ENCODE measurements around the gene PYGL. TPM values are rescaled to one million over a fixed set of nuclear protein-coding genes. Genes with fewer than 3 reads are reported as not detected.
"Not testable (repeated sequence)": the region's sequence is repeated elsewhere in the genome, so short reads cannot be mapped to it uniquely, and the experiment has no call there.

Gene PYGL
- total RNA-seq, 1 experiment from 2014 or later: 23.0 TPM

- ATAC-seq: no peak
- no peaks in the 10 kb centered on the region for H3K9me3 ChIP-seq (ENCODE audit: control insufficient read depth, insufficient read depth, low read depth, low read length)
- no peak overlapping the region for H3K27ac ChIP-seq (ENCODE audit: low read length)
- intact Hi-C loops (cut with micrococcal nuclease; ENCODE audit: unreplicated experiment): loop anchor here (10.0 kb wide), 2 partner anchors 138 to 258 kb away; partner anchors contain the start of gene TRIM9
- ChIA-PET CTCF (no interaction called here), POLR2A (no interaction called here)
- TF ChIP-seq CTCF (IDR thresholded peaks at IDR 0.05) (no peak), REST (IDR thresholded peaks at IDR 0.05; ENCODE audit: insufficient read depth in 1 of 2, low read depth in 2 of 2, low read length in 1 of 2) (no peak), SIN3A (IDR thresholded peaks at IDR 0.05; ENCODE audit: borderline replicate concordance, insufficient read depth, low read depth, low read length) (no peak), POLR2AphosphoS5 (IDR thresholded peaks at IDR 0.05; ENCODE audit: low read depth, low read length) (no peak), TCF7L2 (IDR thresholded peaks at IDR 0.05; ENCODE audit: low read depth, low read length) (no peak)
- H3K27me3 ChIP-seq (ENCODE audit: control insufficient read depth, insufficient read depth, low read length): no peaks in the 10 kb centered on the region
- no peaks in the 10 kb centered on the region for H3K36me3 ChIP-seq (ENCODE audit: control insufficient read depth, insufficient read depth, low read length)
- in situ Hi-C loops (cut with HindIII; ENCODE audit: low pct_unique_long_range_greater_than_20kb, low sequenced_read_pairs): no loop called here
- BruUV-seq (replicated peaks): no TSS peak
- no peaks in the 10 kb centered on the region for H3K4me1 ChIP-seq (ENCODE audit: control insufficient read depth, insufficient read depth, low read length)
- DNase-seq (ENCODE audit: low read depth, low spot score): no peak
- H3K4me3 ChIP-seq (ENCODE audit: low read depth in 2 of 2, low read length in 2 of 2): no peak overlapping the region
Measured at GRCh38 chr14:50957296-50957695, 13.0 kb upstream of the PYGL start.

- H3K27me3 ChIP-seq (ENCODE audit: control insufficient read depth, insufficient read depth, low read length); H3K27ac ChIP-seq (ENCODE audit: low read length); H3K4me1 ChIP-seq (ENCODE audit: control insufficient read depth, insufficient read depth, low read length); in situ Hi-C loops (cut with HindIII; ENCODE audit: low pct_unique_long_range_greater_than_20kb, low sequenced_read_pairs); H3K9me3 ChIP-seq (ENCODE audit: control insufficient read depth, insufficient read depth, low read depth, low read length); POLR2A ChIA-PET; CTCF ChIA-PET; DNase-seq (ENCODE audit: low read depth, low spot score); H3K4me3 ChIP-seq (ENCODE audit: low read depth in 2 of 2, low read length in 2 of 2); ATAC-seq; BruUV-seq (replicated peaks); H3K36me3 ChIP-seq (ENCODE audit: control insufficient read depth, insufficient read depth, low read length): not testable (repeated sequence)
- intact Hi-C loops (cut with micrococcal nuclease; ENCODE audit: unreplicated experiment): loop anchor here (10.0 kb wide), 2 partner anchors 138 to 258 kb away; partner anchors contain the start of gene TRIM9
Measured at GRCh38 chr14:50956421-50956820, 12.1 kb upstream of the PYGL start.

GRCh38 chr14:50955373-50956043 lies 11.2 kb upstream of the PYGL start:
- H3K36me3 ChIP-seq (ENCODE audit: control insufficient read depth, insufficient read depth, low read length): no peaks in the 10 kb centered on the region
- H3K4me1 ChIP-seq (ENCODE audit: control insufficient read depth, insufficient read depth, low read length): no peaks in the 10 kb centered on the region
- no peaks in the 10 kb centered on the region for H3K9me3 ChIP-seq (ENCODE audit: control insufficient read depth, insufficient read depth, low read depth, low read length)
- intact Hi-C loops (cut with micrococcal nuclease; ENCODE audit: unreplicated experiment): loop anchor here (10.0 kb wide), 2 partner anchors 139 to 259 kb away; partner anchors contain the start of gene TRIM9
- POLR2A ChIA-PET: no interaction called here
- ATAC-seq (peak; percentile 92), DNase-seq (ENCODE audit: low read depth, low spot score) (peak; percentile 75)
- H3K4me3 ChIP-seq (ENCODE audit: low read depth in 2 of 2, low read length in 2 of 2): no peak overlapping the region
- H3K27ac ChIP-seq (ENCODE audit: low read length): no peak overlapping the region
- no peaks in the 10 kb centered on the region for H3K27me3 ChIP-seq (ENCODE audit: control insufficient read depth, insufficient read depth, low read length)
- TF ChIP-seq TCF7L2 (IDR thresholded peaks at IDR 0.05; ENCODE audit: low read depth, low read length) (no peak), SIN3A (IDR thresholded peaks at IDR 0.05; ENCODE audit: borderline replicate concordance, insufficient read depth, low read depth, low read length) (no peak), POLR2AphosphoS5 (IDR thresholded peaks at IDR 0.05; ENCODE audit: low read depth, low read length) (no peak), CTCF (IDR thresholded peaks at IDR 0.05) (peak; percentile 44), REST (IDR thresholded peaks at IDR 0.05; ENCODE audit: insufficient read depth in 1 of 2, low read depth in 2 of 2, low read length in 1 of 2) (no peak)
- in situ Hi-C loops (cut with HindIII; ENCODE audit: low pct_unique_long_range_greater_than_20kb, low sequenced_read_pairs): no loop called here
- BruUV-seq (replicated peaks): no TSS peak
- CTCF ChIA-PET: no interaction called here
